Astrocyte (in vitro differentiated cells and primary cell): ENCODE results near the gene KLHL28.

Experiments used
- CTCF ChIP-seq: IDR thresholded peaks from 2 replicates; pipeline ENCODE4 v1.5.1; 2011; ENCODE audit warnings: low read depth, mild to moderate bottlenecking, inconsistent platforms, low read length, moderate library complexity; ENCODE audit not compliant: insufficient read depth
- EZH2 ChIP-seq: IDR thresholded peaks from 2 replicates; pipeline ENCODE4 v1.6.1; 2012; ENCODE audit warnings: mild to moderate bottlenecking, low read length, inconsistent platforms; ENCODE audit not compliant: insufficient read depth

- TF ChIP-seq CTCF (no peak), EZH2 (no peak)
These were observed 18.1 kb upstream of the KLHL28 start for GRCh38 chr14:44979740-44980356.
